ENCODE results near the gene SLFN11.
"Not testable (repeated sequence)": the region's sequence is repeated elsewhere in the genome, so short reads cannot be mapped to it uniquely, and the experiment has no call there.

Gene SLFN11

GRCh38 chr17:35361027-35361426 is 12.4 kb downstream of the SLFN11 start:
- no peak for DNase-seq (ENCODE audit: low read depth in 2 of 2)

DNA sequence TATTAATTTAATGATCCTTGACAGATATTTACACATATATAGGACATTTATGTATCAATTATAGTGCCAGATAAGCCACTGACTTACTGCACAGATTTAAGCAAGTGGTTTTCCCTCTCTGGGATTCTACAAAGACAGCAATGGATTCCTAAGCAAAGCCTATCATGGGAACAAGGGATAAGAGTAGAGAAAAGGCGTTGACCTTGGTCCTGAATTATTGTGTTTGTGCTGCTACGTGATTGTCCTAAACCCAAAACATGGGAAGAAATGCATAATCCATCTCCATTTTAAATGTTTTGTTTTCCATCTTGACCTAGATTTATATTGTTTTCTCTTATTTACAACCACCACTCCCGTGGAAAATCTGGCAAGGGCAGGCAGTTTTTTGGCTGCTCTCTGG is 14.0 kb downstream of the SLFN11 start:
- DNase-seq (ENCODE audit: low read depth in 2 of 2), result no peak

GRCh38 chr17:35352284-35352683 is 21.1 kb downstream of the SLFN11 start:
- DNase-seq (ENCODE audit: low read depth in 2 of 2), result no peak

GRCh38 chr17:35350493-35350892 is 22.9 kb downstream of the SLFN11 start:
- no peak for DNase-seq (ENCODE audit: low read depth in 2 of 2)

- no peak for DNase-seq (ENCODE audit: low read depth in 2 of 2)
Measured at GRCh38 chr17:35345926-35346771, 27.3 kb downstream of the SLFN11 start.

GRCh38 chr17:35345445-35345925 is 27.9 kb downstream of the SLFN11 start:
- DNase-seq (ENCODE audit: low read depth in 2 of 2), result no peak

GRCh38 chr17:35344262-35344661 is 29.2 kb downstream of the SLFN11 start:
- DNase-seq (ENCODE audit: low read depth in 2 of 2), result no peak

DNA sequence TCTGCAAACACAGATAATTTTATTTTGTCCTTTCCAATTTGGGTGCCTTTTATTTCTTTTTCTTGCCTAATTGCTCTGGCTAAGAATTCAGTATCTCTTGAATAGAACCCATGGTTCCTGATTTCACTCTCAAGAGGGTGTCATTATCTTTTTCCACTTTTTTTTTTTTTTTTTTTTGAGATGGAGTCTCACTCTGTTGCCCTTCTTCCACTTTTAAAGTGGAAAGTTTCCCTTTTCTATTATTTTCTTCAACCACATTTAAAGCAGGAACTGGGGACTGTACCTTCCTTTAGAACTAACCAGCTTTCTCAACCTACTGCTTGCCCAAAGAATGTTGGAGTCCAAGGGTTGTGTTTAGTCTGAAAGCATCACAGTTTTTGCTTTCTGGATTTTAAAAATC is 31.1 kb downstream of the SLFN11 start:
- no peak for DNase-seq (ENCODE audit: low read depth in 2 of 2)

GRCh38 chr17:35341411-35341992 is 31.9 kb downstream of the SLFN11 start:
- no peak for DNase-seq (ENCODE audit: low read depth in 2 of 2)

DNA sequence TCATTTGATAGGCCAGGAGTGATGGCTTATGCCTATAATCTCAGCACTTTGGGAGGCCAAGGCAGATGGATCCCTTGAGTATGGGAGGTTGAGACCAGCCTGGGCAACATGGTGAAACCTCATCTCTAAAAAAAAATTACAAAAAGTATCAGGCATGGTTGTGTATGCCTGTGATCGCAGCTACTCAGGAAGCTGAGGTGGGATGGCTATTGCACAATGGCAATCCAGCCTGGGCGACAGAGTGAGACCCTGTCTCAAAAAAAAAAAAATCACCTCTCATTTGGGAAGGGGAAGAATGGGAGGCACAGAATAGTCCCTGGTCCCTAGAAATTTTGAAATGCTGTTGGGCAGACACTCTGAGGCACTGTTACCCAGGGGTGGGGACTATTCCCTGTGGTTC is 35.2 kb downstream of the SLFN11 start:
- DNase-seq (ENCODE audit: low read depth in 2 of 2), result no peak

DNA sequence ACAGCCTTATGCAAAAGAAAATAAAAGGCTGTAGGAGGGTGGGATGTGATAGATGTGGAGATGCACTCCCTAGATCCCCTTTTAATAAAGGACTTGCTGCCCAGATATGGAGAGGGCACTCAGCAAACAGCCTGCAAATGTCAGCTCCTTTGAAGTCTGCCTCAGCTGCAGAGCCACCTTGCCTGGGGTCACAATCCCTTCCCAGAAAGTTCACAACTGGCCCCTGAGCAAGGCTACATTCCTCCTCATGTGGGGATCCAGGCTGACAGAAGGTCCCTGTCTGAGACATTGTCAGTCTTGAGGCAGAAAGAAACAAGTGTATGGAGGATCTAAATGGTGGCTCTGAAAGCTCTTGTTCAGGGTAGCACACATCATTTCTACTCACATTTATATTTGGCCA is 36.1 kb downstream of the SLFN11 start:
- no peak for DNase-seq (ENCODE audit: low read depth in 2 of 2)

- not testable (repeated sequence) for DNase-seq (ENCODE audit: low read depth in 2 of 2)
Measured at GRCh38 chr17:35333578-35333977, 39.8 kb downstream of the SLFN11 start.

- DNase-seq (ENCODE audit: low read depth in 2 of 2), result no peak
Measured at GRCh38 chr17:35322749-35323148, 50.7 kb downstream of the SLFN11 start.

- no peak for DNase-seq (ENCODE audit: low read depth in 2 of 2)
Measured at GRCh38 chr17:35315971-35316370, 57.5 kb downstream of the SLFN11 start.

DNA sequence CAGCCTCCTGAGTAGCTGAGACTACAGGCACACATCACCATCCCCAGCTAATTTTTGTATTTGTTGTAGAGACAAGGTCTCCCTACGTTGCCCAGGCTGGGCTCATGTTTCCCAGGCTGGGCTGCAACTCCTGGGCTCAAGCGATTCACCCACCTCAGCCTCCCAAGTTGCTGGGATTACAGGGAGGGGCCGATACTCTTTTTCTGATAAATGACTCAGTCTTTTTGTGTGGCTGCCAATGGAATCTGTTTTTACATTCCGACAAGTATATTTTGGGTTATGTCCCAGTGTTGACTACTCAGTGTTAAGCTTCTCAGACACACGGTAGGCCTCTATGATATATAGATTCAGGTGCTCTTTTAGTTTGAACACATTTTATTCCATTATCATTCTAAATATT is 58.1 kb downstream of the SLFN11 start:
- DNase-seq (ENCODE audit: low read depth in 2 of 2), result no peak

- no peak for DNase-seq (ENCODE audit: low read depth in 2 of 2)
Measured at GRCh38 chr17:35314415-35315216, 58.8 kb downstream of the SLFN11 start.

DNA sequence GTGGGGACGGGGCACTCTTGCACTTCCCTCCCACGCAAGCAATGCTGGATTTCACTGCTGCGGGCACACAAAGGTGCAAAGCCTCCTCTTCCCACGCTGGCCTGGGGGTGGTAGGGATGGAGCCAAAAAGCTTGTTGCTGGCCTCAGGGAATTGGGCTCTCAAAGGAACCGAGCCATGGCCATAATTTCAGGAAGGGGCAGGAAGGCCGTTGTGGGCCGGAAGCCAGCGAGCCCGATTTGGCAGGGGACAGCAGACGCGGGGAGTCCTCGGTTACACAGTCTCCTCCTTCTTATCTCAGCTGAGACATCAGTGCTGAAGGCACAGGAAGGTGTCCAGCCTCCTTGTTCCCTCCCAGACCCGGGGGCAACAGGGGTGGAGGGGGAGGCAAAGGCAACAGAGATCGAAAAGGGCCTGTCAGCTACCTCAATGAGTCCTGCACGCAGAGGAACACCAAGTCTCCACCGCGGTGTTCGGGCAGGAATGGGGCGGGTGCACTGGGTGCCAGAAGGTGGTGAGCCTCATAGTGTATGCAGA is 59.5 kb downstream of the SLFN11 start:
- peak in 1 of 2 donors; percentile 6 for DNase-seq (ENCODE audit: low read depth in 2 of 2)

DNA sequence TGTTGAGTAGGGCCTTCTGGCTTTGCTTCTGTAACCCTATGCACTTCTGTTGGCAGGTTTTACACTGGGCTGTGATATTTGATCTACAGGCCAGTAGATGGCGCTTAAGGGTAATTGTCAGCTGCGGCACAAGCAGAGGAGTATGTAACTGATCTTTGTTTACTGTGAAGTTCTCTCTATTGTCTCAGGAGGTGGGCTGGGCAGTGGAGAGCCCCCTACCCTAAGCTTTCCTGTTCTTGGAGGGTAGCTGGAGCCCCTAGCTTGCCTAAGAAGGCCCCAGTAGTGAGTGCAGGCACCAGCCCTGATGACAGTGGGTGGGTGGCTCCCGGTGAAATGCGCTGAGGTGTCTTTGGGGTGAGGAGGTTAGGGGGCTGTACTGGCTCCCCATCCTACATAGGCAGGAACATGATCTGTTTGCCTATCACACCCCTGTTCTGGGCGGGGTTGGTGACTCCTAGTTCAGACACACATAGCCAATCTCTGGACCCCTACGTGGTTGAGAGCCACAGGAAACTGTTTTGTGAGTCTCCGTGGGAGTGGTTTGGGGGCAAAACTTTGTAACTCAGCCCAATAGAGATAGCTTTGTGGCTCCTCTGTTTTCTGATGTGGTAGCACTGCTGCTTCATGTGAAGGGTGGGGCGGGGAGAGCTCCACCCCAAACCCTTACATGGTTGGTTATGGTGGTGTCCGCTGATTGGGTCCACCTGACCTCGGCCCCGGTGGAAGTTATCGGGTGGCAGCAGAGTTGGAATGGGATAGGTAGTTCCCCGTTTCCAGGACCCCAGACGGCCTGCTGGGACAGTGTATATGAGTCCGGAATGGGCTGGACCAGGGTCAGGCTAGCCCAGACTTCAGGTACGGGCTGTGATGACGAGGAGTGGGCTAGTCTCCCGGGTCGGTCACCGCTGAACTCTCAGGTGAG is 60.4 kb downstream of the SLFN11 start:
- peak; percentile 70 to 78 for DNase-seq (ENCODE audit: low read depth in 2 of 2)

GRCh38 chr17:35312346-35312745 is 61.1 kb downstream of the SLFN11 start:
- no peak for DNase-seq (ENCODE audit: low read depth in 2 of 2)

- not testable (repeated sequence) for DNase-seq (ENCODE audit: low read depth in 2 of 2)
Measured at GRCh38 chr17:35309345-35309744, 64.1 kb downstream of the SLFN11 start.
